Right ventricle myocardium superior (tissue), 1 donor: ENCODE measurements around the gene CACNA2D1. TPM values are rescaled to one million over a fixed set of nuclear protein-coding genes. Genes with fewer than 3 reads are reported as not detected.
"Not testable (repeated sequence)": the region's sequence is repeated elsewhere in the genome, so short reads cannot be mapped to it uniquely, and the experiment has no call there.

Experiments
- ATAC-seq: fragments of 200-7000 bp; cut with Tn5 transposase; one replicate; pipeline ENCODE4 v1.9.1; 2020; ENCODE audit warnings: mild to moderate bottlenecking; ENCODE audit not compliant: poor library complexity
- DNase-seq: peaks from one replicate; pipeline ENCODE4 v3.0.0-alpha.2; 2020
- intact Hi-C: fragments of 100-400 bp; cut with DNase I; formaldehyde crosslinking; loops from one replicate; pipeline ENCODE4 v1.11.2; 2022
- total RNA-seq: library from RNA; stranded (reverse); fragmentation: NEBNext Ultra II Directional; extraction: Animal tissue kit (Norgen Biotek cat#: 25700); gene quantifications from one replicate; pipeline ENCODE4 v1.2.1, GENCODE V29; 2021
- donor health status: DM: no; HTN: yes; CAD: no; lungs with severe emphysema.

Gene CACNA2D1
- total RNA-seq, 1 donor from 2014 or later = 38.5 TPM

- ATAC-seq = peak; percentile 61
- intact Hi-C loops = no loop called here
- DNase-seq = no peak
These were observed 277.1 kb downstream of the CACNA2D1 start for GRCh38 chr7:82166260-82167015.

- ATAC-seq = peak; percentile 76
- intact Hi-C loops = no loop called here
- DNase-seq = no peak
These were observed 278.8 kb downstream of the CACNA2D1 start for GRCh38 chr7:82164813-82165212.

- DNase-seq = no peak
- intact Hi-C loops = no loop called here
- peak; percentile 53 for ATAC-seq
These were observed 279.2 kb downstream of the CACNA2D1 start for GRCh38 chr7:82164410-82164809.

- DNase-seq (no peak), ATAC-seq (no peak)
- intact Hi-C loops = no loop called here
These were observed 280.0 kb downstream of the CACNA2D1 start for GRCh38 chr7:82163586-82163985.

- intact Hi-C loops = no loop called here
- no peak for ATAC-seq
These were observed 281.3 kb downstream of the CACNA2D1 start for GRCh38 chr7:82162289-82162688.

GRCh38 chr7:82158327-82158726 is 285.2 kb downstream of the CACNA2D1 start:
- DNase-seq (no peak), ATAC-seq (no peak)
- intact Hi-C loops = no loop called here

More at GRCh38 chr7:82162289-82162688, 281.3 kb downstream of the CACNA2D1 start:
- no peak for DNase-seq

- intact Hi-C loops = no loop called here
- DNase-seq = no peak
- no peak for ATAC-seq
These were observed 286.7 kb downstream of the CACNA2D1 start for GRCh38 chr7:82156893-82157292.

GRCh38 chr7:82156168-82156567 is 287.4 kb downstream of the CACNA2D1 start:
- ATAC-seq (no peak), DNase-seq (no peak)
- intact Hi-C loops = no loop called here

- ATAC-seq = no peak
- no peak for DNase-seq
- intact Hi-C loops = no loop called here
These were observed 288.8 kb downstream of the CACNA2D1 start for GRCh38 chr7:82154728-82155127.

- ATAC-seq (no peak), DNase-seq (no peak)
- intact Hi-C loops = no loop called here
These were observed 289.8 kb downstream of the CACNA2D1 start for GRCh38 chr7:82153776-82154175.

- no peak for ATAC-seq
- intact Hi-C loops = no loop called here
- no peak for DNase-seq
These were observed 290.7 kb downstream of the CACNA2D1 start for GRCh38 chr7:82152858-82153257.

- intact Hi-C loops = no loop called here
These were observed 297.1 kb downstream of the CACNA2D1 start for GRCh38 chr7:82146491-82146890.

GRCh38 chr7:82142263-82142864 is 301.2 kb downstream of the CACNA2D1 start:
- no peak for DNase-seq
- intact Hi-C loops = no loop called here

More at GRCh38 chr7:82146491-82146890, 297.1 kb downstream of the CACNA2D1 start:
- no peak for DNase-seq
- no peak for ATAC-seq

GRCh38 chr7:82141427-82141826 is 302.1 kb downstream of the CACNA2D1 start:
- ATAC-seq (no peak), DNase-seq (no peak)
- intact Hi-C loops = no loop called here

More at GRCh38 chr7:82142263-82142864, 301.2 kb downstream of the CACNA2D1 start:
- ATAC-seq = no peak

GRCh38 chr7:82140608-82141007 is 303.0 kb downstream of the CACNA2D1 start:
- intact Hi-C loops, DNase-seq, ATAC-seq: not testable (repeated sequence)

- DNase-seq (no peak), ATAC-seq (no peak)
- intact Hi-C loops = no loop called here
These were observed 312.4 kb downstream of the CACNA2D1 start for GRCh38 chr7:82131215-82131614.

GRCh38 chr7:82129091-82129490 is 314.5 kb downstream of the CACNA2D1 start:
- no peak for DNase-seq
- intact Hi-C loops = no loop called here
- ATAC-seq = no peak

GRCh38 chr7:82128546-82128945 is 315.0 kb downstream of the CACNA2D1 start:
- intact Hi-C loops = no loop called here
- ATAC-seq (no peak), DNase-seq (no peak)

GRCh38 chr7:82126576-82126975 is 317.0 kb downstream of the CACNA2D1 start:
- ATAC-seq = no peak
- intact Hi-C loops = no loop called here

GRCh38 chr7:82124445-82124844 is 319.1 kb downstream of the CACNA2D1 start:
- intact Hi-C loops = no loop called here
- DNase-seq (no peak), ATAC-seq (no peak)

More at GRCh38 chr7:82126576-82126975, 317.0 kb downstream of the CACNA2D1 start:
- no peak for DNase-seq
